Measurements from ENCODE around the gene USH1C.

Gene USH1C

GRCh38 chr11:17535488-17535887, 8.7 kb downstream of the USH1C start:
- no peak for TF ChIP-seq CTCF (IDR thresholded peaks at IDR 0.05; ENCODE audit: low read depth, low read length, missing control alignments)
- no peak overlapping the region for H3K4me3 ChIP-seq (ENCODE audit: low read depth, low read length)
- DNase-seq (ENCODE audit: low read depth) = no peak

GRCh38 chr11:17533778-17534415, 10.3 kb downstream of the USH1C start:
- DNase-seq (ENCODE audit: low read depth) = no peak
- TF ChIP-seq CTCF (IDR thresholded peaks at IDR 0.05; ENCODE audit: low read depth, low read length, missing control alignments) = no peak
- no peak overlapping the region for H3K4me3 ChIP-seq (ENCODE audit: low read depth, low read length)

- no peak overlapping the region for H3K4me3 ChIP-seq (ENCODE audit: low read depth, low read length)
- no peak for DNase-seq (ENCODE audit: low read depth)
- no peak for TF ChIP-seq CTCF (IDR thresholded peaks at IDR 0.05; ENCODE audit: low read depth, low read length, missing control alignments)
Observed at GRCh38 chr11:17533341-17533740, 10.9 kb downstream of the USH1C start.

- H3K4me3 ChIP-seq (ENCODE audit: low read depth, low read length) = no peak overlapping the region
Observed at GRCh38 chr11:17532784-17533183, 11.4 kb downstream of the USH1C start.

GRCh38 chr11:17531636-17532113, 12.5 kb downstream of the USH1C start:
- no peak for DNase-seq (ENCODE audit: low read depth)
- TF ChIP-seq CTCF (IDR thresholded peaks at IDR 0.05; ENCODE audit: low read depth, low read length, missing control alignments) = no peak
- no peak overlapping the region for H3K4me3 ChIP-seq (ENCODE audit: low read depth, low read length)

More at GRCh38 chr11:17532784-17533183, 11.4 kb downstream of the USH1C start:
- no peak for DNase-seq (ENCODE audit: low read depth)
- TF ChIP-seq CTCF (IDR thresholded peaks at IDR 0.05; ENCODE audit: low read depth, low read length, missing control alignments) = no peak

GRCh38 chr11:17531071-17531600, 13.1 kb downstream of the USH1C start:
- no peak for DNase-seq (ENCODE audit: low read depth)
- no peak for TF ChIP-seq CTCF (IDR thresholded peaks at IDR 0.05; ENCODE audit: low read depth, low read length, missing control alignments)
- H3K4me3 ChIP-seq (ENCODE audit: low read depth, low read length) = no peak overlapping the region

- DNase-seq (ENCODE audit: low read depth) = no peak
- H3K4me3 ChIP-seq (ENCODE audit: low read depth, low read length) = no peak overlapping the region
- no peak for TF ChIP-seq CTCF (IDR thresholded peaks at IDR 0.05; ENCODE audit: low read depth, low read length, missing control alignments)
Observed at GRCh38 chr11:17529844-17530185, 14.4 kb downstream of the USH1C start.

All from GM12864 (cell line).